PC-3 (cell line): ENCODE results near the gene TKFC.

Experiments
- CTCF ChIP-seq: fragments of 300-600 bp; sonication (generic); conservative IDR thresholded peaks from 2 replicates; pipeline ENCODE4 v1.5.1; 2017; ENCODE audit warnings: antibody characterized with exemption, low read depth, mild to moderate bottlenecking, low read length
- EZH2 ChIP-seq: fragments of 300-600 bp; sonication (generic); IDR thresholded peaks from one replicate; pipeline ENCODE4 v1.6.1; 2017; ENCODE audit warnings: antibody characterized with exemption, mild to moderate bottlenecking, low read length; ENCODE audit not compliant: unreplicated experiment
- EZH2phosphoT487 ChIP-seq: fragments of 300-600 bp; sonication (generic); IDR thresholded peaks from 2 replicates; pipeline ENCODE4 v1.6.1; 2018; ENCODE audit warnings: mild to moderate bottlenecking, antibody characterized with exemption, low read length, borderline replicate concordance

- no peak for TF ChIP-seq CTCF
- no peak for TF ChIP-seq EZH2phosphoT487
- TF ChIP-seq EZH2, result no peak
These were observed 5.9 kb downstream of the TKFC start for GRCh38 chr11:61338783-61339489.
